Activated CD4-positive, alpha-beta memory T cell treated with anti-CD3 and anti-CD28 coated beads, Interleukin-2, amount 10 ng/mL, durations not matched to agents 7 days and 5 days (primary cell): ENCODE results near the gene KCTD6. TPM values are rescaled to one million over a fixed set of nuclear protein-coding genes. Genes with fewer than 3 reads are reported as not detected.
"Not testable (repeated sequence)": the region's sequence is repeated elsewhere in the genome, so short reads cannot be mapped to it uniquely, and the experiment has no call there.

ENCODE experiments used
- CTCF ChIA-PET: fragments of 350-600 bp; sonication (Branson Sonifier 250); formaldehyde crosslinking; loops from one replicate; lab custom pipeline; 2021; ENCODE audit warnings: antibody characterized with exemption, inconsistent platforms; lab: Charles Lee
- POLR2A ChIA-PET: fragments of 350-600 bp; sonication (Branson Sonifier 250); formaldehyde crosslinking; loops from one replicate; lab custom pipeline; 2021; ENCODE audit warnings: antibody characterized with exemption; lab: Charles Lee
- DNase-seq: peaks from one replicate; pipeline ENCODE4 v3.0.0-alpha.2; 2020
- H3K27ac Mint-ChIP-seq: one replicate; pipeline ENCODE4 v1.8.0; 2021; ENCODE audit warnings: mild to moderate bottlenecking, mixed read lengths
- H3K27me3 Mint-ChIP-seq: one replicate; pipeline ENCODE4 v1.8.0; 2021; ENCODE audit warnings: mixed read lengths
- H3K36me3 Mint-ChIP-seq: one replicate; pipeline ENCODE4 v1.8.0; 2021; ENCODE audit warnings: low read depth, mixed read lengths
- H3K4me1 Mint-ChIP-seq: one replicate; pipeline ENCODE4 v1.8.0; 2021; ENCODE audit warnings: mixed read lengths
- H3K4me3 Mint-ChIP-seq: one replicate; pipeline ENCODE4 v1.8.0; 2021; ENCODE audit warnings: mild to moderate bottlenecking, mixed read lengths
- H3K9me3 Mint-ChIP-seq: one replicate; pipeline ENCODE4 v1.8.0; 2021; ENCODE audit warnings: mixed read lengths
- total RNA-seq, 2 experiments: library from RNA; stranded (reverse); gene quantifications; one replicate each; pipeline ENCODE4 v1.2.3, GENCODE V29; 2021

KCTD6 gene
- total RNA-seq, 2 experiments from 2014 or later = 9.4 to 12.4 TPM

DNA sequence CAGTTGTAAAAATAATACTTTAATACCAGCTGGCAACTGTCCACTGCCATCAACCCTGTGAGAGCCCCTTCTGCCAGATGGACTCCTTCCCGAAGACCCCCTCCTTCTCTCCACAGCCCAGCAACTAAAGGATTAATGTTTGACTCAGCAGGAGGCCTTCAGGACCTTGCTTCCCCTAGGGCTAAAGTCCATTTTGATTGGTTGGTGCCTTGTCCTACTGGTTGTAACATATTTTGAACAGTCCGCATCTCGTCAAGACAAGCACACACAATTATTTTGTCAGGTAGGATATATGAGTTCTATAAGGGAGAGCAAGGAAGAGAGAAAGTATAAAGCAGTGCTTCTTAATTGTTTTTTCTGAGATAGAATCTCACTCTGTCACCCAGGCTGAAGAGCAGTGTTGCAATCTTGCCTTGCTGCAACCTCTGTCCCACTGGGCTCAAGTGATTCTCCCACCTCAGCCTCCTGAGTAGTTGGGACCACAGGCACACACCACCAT lies 26.4 kb downstream of the KCTD6 start:
- no peak for DNase-seq
- Mint-ChIP-seq H3K36me3 (no peaks in the 10 kb centered on the region), H3K27me3 (no peaks in the 10 kb centered on the region), H3K27ac (no peak overlapping the region), H3K9me3 (no peaks in the 10 kb centered on the region), H3K4me1 (no peaks in the 10 kb centered on the region), H3K4me3 (no peak overlapping the region)
- POLR2A ChIA-PET = no interaction called here
- CTCF ChIA-PET = interaction anchor here (0.6 kb wide), 1 partner anchor 50 kb away, joined by 4 read pairs; no protein-coding TSS in a partner anchor

DNA sequence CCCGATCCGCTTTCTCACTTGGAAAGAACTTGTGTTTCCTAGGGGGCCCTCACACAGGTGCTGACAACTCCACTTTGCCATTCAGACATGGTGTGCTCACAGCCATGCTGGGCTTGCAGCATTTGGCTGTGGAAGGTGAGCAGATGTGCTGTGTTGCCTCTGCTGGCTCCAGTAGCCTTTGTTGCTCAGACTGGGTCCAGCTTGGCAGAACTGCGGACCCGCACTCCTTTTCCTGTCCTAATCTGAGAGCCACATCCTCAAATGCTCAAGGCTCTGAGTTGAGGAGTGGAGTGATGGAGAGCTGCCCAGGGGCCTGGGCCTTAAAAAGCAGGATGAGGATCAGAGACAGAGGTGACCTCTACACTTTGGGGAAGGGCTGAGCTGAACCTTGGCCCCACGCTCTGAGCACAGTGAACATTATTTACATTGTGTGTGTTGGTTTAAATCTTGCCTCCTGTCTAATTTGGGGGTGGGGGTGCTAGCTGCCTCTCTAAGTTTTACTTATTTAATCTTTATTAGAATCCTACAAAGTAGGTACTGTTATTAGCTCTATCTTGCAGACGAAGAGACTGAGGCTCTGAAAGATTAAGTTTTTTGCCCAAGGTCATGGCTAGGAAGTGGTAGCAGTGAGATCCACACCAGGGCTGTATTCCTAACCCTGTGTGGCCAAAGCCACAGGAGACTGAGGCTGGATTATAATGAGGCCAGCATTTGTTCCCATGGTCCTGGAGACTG lies 27.9 kb downstream of the KCTD6 start:
- ChIA-PET POLR2A (no interaction called here), CTCF (interaction anchor here (1.0 to 1.3 kb wide), 2 partner anchors 10 to 56 kb away, joined by 3 to 4 read pairs; no protein-coding TSS in a partner anchor)
- no peaks in the 10 kb centered on the region for H3K9me3 Mint-ChIP-seq
- no peak overlapping the region for H3K27ac Mint-ChIP-seq
- no peaks in the 10 kb centered on the region for H3K36me3 Mint-ChIP-seq
- H3K4me3 Mint-ChIP-seq = no peak overlapping the region
- no peak for DNase-seq
- H3K4me1 Mint-ChIP-seq = no peaks in the 10 kb centered on the region
- H3K27me3 Mint-ChIP-seq = no peaks in the 10 kb centered on the region

GRCh38 chr3:58520403-58521335 lies 28.8 kb downstream of the KCTD6 start:
- POLR2A ChIA-PET = no interaction called here
- no peaks in the 10 kb centered on the region for H3K27me3 Mint-ChIP-seq
- DNase-seq = no peak
- no peaks in the 10 kb centered on the region for H3K36me3 Mint-ChIP-seq
- H3K27ac Mint-ChIP-seq = no peak overlapping the region
- no peaks in the 10 kb centered on the region for H3K9me3 Mint-ChIP-seq
- CTCF ChIA-PET = interaction anchor here (1.0 to 1.3 kb wide), 2 partner anchors 9 to 57 kb away, joined by 3 to 4 read pairs; no protein-coding TSS in a partner anchor
- H3K4me1 Mint-ChIP-seq = no peaks in the 10 kb centered on the region
- no peak overlapping the region for H3K4me3 Mint-ChIP-seq

DNA sequence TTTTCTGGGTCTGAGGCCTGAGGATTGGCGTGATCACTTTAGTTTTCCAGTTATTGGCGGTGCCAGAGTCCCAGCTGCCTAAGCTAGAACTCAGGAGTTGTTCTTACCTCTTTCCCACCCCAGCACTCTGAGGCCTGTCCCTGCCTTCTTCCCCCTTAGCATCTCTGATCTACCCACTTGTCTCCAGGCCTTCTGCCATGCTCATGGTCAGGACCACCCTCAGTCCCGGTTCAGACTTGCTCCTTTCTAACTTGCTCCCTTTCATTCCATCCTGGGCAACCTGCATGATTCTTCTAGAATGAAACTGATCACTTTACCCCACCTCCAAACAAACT lies 29.4 kb downstream of the KCTD6 start:
- CTCF ChIA-PET = interaction anchor here (1.3 to 1.5 kb wide), 2 partner anchors 8 to 11 kb away, joined by 3 to 4 read pairs; no protein-coding TSS in a partner anchor
- Mint-ChIP-seq H3K27ac (no peak overlapping the region), H3K27me3 (no peaks in the 10 kb centered on the region), H3K4me3 (no peak overlapping the region), H3K9me3 (no peaks in the 10 kb centered on the region), H3K4me1 (no peaks in the 10 kb centered on the region), H3K36me3 (no peaks in the 10 kb centered on the region)
- POLR2A ChIA-PET = no interaction called here
- DNase-seq = no peak

GRCh38 chr3:58521917-58522631 lies 30.2 kb downstream of the KCTD6 start:
- Mint-ChIP-seq H3K4me3 (no peak overlapping the region), H3K36me3 (no peaks in the 10 kb centered on the region), H3K9me3 (no peaks in the 10 kb centered on the region), H3K4me1 (no peaks in the 10 kb centered on the region), H3K27ac (no peak overlapping the region), H3K27me3 (no peaks in the 10 kb centered on the region)
- no peak for DNase-seq
- ChIA-PET CTCF (interaction anchor here (1.2 to 1.5 kb wide), 2 partner anchors 10 to 108 kb away, joined by 3 read pairs; no protein-coding TSS in a partner anchor), POLR2A (no interaction called here)

GRCh38 chr3:58522759-58523425 lies 31.0 kb downstream of the KCTD6 start:
- ChIA-PET CTCF (interaction anchor here (1.2 to 1.5 kb wide), 2 partner anchors 9 to 107 kb away, joined by 3 read pairs; no protein-coding TSS in a partner anchor), POLR2A (no interaction called here)
- H3K27ac Mint-ChIP-seq = no peak overlapping the region
- H3K4me1 Mint-ChIP-seq = no peaks in the 10 kb centered on the region
- H3K27me3 Mint-ChIP-seq = no peaks in the 10 kb centered on the region
- no peak for DNase-seq
- H3K36me3 Mint-ChIP-seq = no peaks in the 10 kb centered on the region
- no peaks in the 10 kb centered on the region for H3K9me3 Mint-ChIP-seq
- no peak overlapping the region for H3K4me3 Mint-ChIP-seq

DNA sequence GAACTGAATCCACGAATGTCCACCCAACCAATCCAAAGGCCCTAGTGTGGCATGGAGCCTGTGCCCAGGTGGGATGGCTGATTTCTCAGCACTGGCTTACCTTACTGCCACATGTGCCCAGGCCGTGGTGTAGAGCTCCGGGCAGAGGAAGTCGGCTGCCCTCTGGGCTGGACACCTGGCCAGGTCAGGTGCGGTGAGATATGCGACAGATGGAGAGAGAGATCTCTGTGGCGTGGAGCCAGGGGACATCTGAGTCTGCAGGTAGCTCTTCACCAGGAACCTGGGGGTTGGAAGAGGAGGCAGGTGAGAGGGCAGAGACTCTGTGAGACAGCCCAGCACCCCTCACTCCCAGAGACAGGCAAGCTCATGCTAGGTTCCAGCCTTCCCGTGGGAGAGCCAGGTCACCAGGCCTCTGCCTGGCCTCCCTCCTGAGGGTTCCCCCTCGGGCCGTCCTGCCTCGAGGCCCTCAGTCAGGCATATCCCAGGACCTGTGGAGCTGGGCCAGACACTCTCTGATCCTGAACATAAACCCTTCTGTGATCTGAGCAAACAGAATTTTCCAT lies 32.5 kb downstream of the KCTD6 start:
- Mint-ChIP-seq H3K36me3 (no peaks in the 10 kb centered on the region), H3K9me3 (no peaks in the 10 kb centered on the region), H3K27me3 (no peaks in the 10 kb centered on the region), H3K4me3 (no peak overlapping the region), H3K4me1 (no peaks in the 10 kb centered on the region), H3K27ac (no peak overlapping the region)
- ChIA-PET POLR2A (interaction anchor here (0.6 kb wide), 1 partner anchor 348 kb away, joined by 3 read pairs; no protein-coding TSS in a partner anchor), CTCF (interaction anchor here (0.6 to 1.4 kb wide), 4 partner anchors 10 to 218 kb away, joined by 3 to 4 read pairs (median 4); partner anchors contain the start of genes HTD2 and RPP14)
- DNase-seq = no peak

GRCh38 chr3:58526515-58526957 lies 34.6 kb downstream of the KCTD6 start:
- CTCF ChIA-PET = no interaction called here
- no peak for DNase-seq
- no peak overlapping the region for H3K4me3 Mint-ChIP-seq
- no peaks in the 10 kb centered on the region for H3K36me3 Mint-ChIP-seq
- H3K27ac Mint-ChIP-seq = no peak overlapping the region
- H3K27me3 Mint-ChIP-seq = no peaks in the 10 kb centered on the region
- H3K9me3 Mint-ChIP-seq = no peaks in the 10 kb centered on the region
- POLR2A ChIA-PET = no interaction called here
- no peaks in the 10 kb centered on the region for H3K4me1 Mint-ChIP-seq

DNA sequence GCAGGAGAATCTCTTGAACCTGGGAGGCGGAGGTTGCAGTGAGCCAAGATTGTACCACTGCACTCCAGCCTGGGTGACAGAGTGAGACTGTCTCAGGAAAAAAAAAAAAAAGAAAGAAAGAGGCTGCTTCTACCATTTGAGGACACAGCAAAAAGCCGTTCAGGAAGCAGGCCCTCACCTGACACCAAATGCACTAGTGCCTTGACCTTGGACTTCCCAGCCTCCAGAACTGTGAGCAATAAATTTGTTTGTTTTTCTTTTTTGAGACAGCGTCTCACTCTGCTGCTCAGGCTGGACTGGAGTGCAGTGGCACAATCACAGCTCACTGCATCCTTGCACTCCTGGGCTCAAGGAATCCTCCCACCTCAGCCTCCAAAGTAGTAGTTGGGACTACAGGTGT lies 35.5 kb downstream of the KCTD6 start:
- H3K4me3 Mint-ChIP-seq, H3K4me1 Mint-ChIP-seq, DNase-seq, POLR2A ChIA-PET, H3K27ac Mint-ChIP-seq, H3K9me3 Mint-ChIP-seq, H3K27me3 Mint-ChIP-seq, CTCF ChIA-PET, H3K36me3 Mint-ChIP-seq: not testable (repeated sequence)

DNA sequence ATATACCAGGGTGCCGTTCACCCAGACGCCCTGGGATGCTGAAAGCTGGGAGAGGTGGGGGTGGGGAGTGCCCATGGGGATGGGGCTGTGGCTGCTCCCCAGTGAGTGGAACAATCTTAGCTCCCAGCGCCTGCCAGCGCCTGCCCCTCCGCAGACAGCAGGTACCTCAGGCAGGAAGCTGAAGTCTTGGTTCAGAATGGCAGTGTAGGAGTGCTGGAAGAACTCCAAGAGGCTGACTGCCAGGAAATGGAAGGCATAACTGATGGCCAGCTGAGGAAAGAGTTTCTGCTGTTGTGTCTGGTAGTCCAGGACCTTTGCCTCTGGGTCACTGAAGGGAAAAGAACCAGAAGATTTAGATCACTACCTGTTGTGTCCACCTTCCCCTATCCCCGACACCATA lies 36.7 kb downstream of the KCTD6 start:
- no peaks in the 10 kb centered on the region for H3K9me3 Mint-ChIP-seq
- ChIA-PET POLR2A (no interaction called here), CTCF (interaction anchor here (1.2 to 1.9 kb wide), 4 partner anchors 8 to 222 kb away, joined by 4 to 9 read pairs (median 5); partner anchors contain the start of genes HTD2, KCTD6 and RPP14)
- no peak overlapping the region for H3K4me3 Mint-ChIP-seq
- no peak for DNase-seq
- H3K36me3 Mint-ChIP-seq = no peaks in the 10 kb centered on the region
- H3K27me3 Mint-ChIP-seq = no peaks in the 10 kb centered on the region
- H3K27ac Mint-ChIP-seq = no peak overlapping the region
- H3K4me1 Mint-ChIP-seq = peaks cover 8% of the 10 kb centered on the region

- no peaks in the 10 kb centered on the region for H3K9me3 Mint-ChIP-seq
- H3K4me1 Mint-ChIP-seq = peaks cover 8% of the 10 kb centered on the region
- no peaks in the 10 kb centered on the region for H3K36me3 Mint-ChIP-seq
- no peaks in the 10 kb centered on the region for H3K27me3 Mint-ChIP-seq
- ChIA-PET POLR2A (interaction anchor here (1.6 kb wide), 1 partner anchor 164 kb away, joined by 4 read pairs; no protein-coding TSS in a partner anchor), CTCF (interaction anchor here (1.2 to 1.9 kb wide), 5 partner anchors 9 to 223 kb away, joined by 3 to 9 read pairs (median 5); partner anchors contain the start of genes HTD2, KCTD6 and RPP14)
- DNase-seq = no peak
- H3K27ac Mint-ChIP-seq = no peak overlapping the region
- no peak overlapping the region for H3K4me3 Mint-ChIP-seq
Observed at GRCh38 chr3:58529516-58530353, 37.8 kb downstream of the KCTD6 start.
